ENCODE measurements around the gene TMEM108.

DNA sequence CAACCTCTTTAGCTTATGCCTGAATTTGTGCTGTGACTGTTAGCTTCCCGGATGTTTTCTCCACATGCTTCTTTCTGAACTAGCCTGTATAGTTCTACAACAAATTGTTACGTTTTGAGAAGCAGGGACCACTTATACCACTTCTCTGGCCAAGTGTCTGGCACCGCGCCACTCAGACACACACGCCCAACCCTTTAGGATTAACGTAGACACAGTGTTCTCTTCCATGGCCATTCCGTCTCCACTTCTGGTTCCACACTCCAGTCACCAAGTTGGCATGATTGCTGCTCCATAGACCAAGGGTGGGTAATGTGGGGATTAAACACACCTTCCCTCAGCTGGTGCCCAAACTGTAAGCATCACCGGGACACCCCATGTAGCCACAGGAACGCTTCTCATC lies 755 bp upstream of the TMEM108 start:
- TF ChIP-seq, protein P1, sequence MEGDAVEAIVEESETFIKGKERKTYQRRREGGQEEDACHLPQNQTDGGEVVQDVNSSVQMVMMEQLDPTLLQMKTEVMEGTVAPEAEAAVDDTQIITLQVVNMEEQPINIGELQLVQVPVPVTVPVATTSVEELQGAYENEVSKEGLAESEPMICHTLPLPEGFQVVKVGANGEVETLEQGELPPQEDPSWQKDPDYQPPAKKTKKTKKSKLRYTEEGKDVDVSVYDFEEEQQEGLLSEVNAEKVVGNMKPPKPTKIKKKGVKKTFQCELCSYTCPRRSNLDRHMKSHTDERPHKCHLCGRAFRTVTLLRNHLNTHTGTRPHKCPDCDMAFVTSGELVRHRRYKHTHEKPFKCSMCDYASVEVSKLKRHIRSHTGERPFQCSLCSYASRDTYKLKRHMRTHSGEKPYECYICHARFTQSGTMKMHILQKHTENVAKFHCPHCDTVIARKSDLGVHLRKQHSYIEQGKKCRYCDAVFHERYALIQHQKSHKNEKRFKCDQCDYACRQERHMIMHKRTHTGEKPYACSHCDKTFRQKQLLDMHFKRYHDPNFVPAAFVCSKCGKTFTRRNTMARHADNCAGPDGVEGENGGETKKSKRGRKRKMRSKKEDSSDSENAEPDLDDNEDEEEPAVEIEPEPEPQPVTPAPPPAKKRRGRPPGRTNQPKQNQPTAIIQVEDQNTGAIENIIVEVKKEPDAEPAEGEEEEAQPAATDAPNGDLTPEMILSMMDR (IDR thresholded peaks at IDR 0.05; ENCODE audit: borderline replicate concordance, extremely low read depth, low read length, poor library complexity, severe bottlenecking) = no peak
- no peak for TF ChIP-seq EZH2 (IDR thresholded peaks at IDR 0.05; ENCODE audit: borderline replicate concordance, low read depth, low read length, severe bottlenecking)

All from DND-41 (cell line).